Liver (tissue), 3 donors: ENCODE measurements around the gene NRF1.

Experiments
- JUND ChIP-seq, 2 donors: IDR thresholded peaks; 2 replicates each; pipeline ENCODE4 v1.6.1; 2016; ENCODE audit warnings: antibody characterized with exemption in 2 of 2
- SP1 ChIP-seq: IDR thresholded peaks from 2 replicates; pipeline ENCODE4 v1.6.1; 2018; ENCODE audit warnings: antibody characterized with exemption, mild to moderate bottlenecking
- YY1 ChIP-seq: IDR thresholded peaks from 2 replicates; pipeline ENCODE4 v1.6.1; 2016; ENCODE audit warnings: antibody characterized with exemption, mild to moderate bottlenecking
- TF ChIP-seq, protein P1 (sequence below): fragments of 150-350 bp; IDR thresholded peaks from 2 replicates; pipeline ENCODE4 v1.5.1; 2017; ENCODE audit warnings: improper control_type of control experiment, low read depth, low read length; ENCODE audit not compliant: missing input control
- TF ChIP-seq, protein P2 (sequence below): IDR thresholded peaks from 2 replicates; pipeline ENCODE4 v1.6.1; 2016; ENCODE audit warnings: antibody characterized with exemption
- donor health status: healthy.
- donor health status: healthy.

DNA sequence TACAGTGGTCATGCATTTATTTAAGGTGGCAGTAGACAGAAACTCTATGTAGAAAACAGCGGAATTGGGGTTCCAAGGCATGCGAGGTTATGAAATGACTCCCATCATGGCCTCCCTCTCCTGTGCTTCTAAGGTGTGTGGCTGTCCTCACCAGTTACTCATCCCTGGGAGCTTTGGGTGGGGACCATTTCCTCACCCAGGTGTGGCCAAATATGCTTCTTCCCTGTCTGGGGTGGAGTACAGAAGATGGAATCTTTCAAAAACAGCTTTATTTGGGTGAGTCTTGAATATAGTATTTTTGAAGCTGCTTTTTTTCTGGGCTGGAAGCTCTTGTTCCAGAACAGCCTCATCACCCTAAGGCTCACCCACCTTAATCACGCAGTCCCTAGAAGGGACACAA, 139.0 kb downstream of the NRF1 start:
- TF ChIP-seq YY1 (no peak), JUND (IDR thresholded peaks at IDR 0.05) (no peak), SP1 (no peak)
- TF ChIP-seq, protein P1, sequence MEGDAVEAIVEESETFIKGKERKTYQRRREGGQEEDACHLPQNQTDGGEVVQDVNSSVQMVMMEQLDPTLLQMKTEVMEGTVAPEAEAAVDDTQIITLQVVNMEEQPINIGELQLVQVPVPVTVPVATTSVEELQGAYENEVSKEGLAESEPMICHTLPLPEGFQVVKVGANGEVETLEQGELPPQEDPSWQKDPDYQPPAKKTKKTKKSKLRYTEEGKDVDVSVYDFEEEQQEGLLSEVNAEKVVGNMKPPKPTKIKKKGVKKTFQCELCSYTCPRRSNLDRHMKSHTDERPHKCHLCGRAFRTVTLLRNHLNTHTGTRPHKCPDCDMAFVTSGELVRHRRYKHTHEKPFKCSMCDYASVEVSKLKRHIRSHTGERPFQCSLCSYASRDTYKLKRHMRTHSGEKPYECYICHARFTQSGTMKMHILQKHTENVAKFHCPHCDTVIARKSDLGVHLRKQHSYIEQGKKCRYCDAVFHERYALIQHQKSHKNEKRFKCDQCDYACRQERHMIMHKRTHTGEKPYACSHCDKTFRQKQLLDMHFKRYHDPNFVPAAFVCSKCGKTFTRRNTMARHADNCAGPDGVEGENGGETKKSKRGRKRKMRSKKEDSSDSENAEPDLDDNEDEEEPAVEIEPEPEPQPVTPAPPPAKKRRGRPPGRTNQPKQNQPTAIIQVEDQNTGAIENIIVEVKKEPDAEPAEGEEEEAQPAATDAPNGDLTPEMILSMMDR = no peak
- TF ChIP-seq, protein P2, sequence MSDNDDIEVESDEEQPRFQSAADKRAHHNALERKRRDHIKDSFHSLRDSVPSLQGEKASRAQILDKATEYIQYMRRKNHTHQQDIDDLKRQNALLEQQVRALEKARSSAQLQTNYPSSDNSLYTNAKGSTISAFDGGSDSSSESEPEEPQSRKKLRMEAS = no peak
